GM12891 (cell line): ENCODE results near the gene KLF3.

ENCODE experiments used
- PAX5 ChIP-seq: IDR thresholded peaks from 2 replicates; pipeline ENCODE4 v1.6.1; 2011; ENCODE audit warnings: low read length, moderate library complexity, mild to moderate bottlenecking; ENCODE audit not compliant: insufficient read depth, severe bottlenecking
- POLR2A ChIP-seq: IDR thresholded peaks from 2 replicates; pipeline ENCODE4 v1.6.1; 2011; ENCODE audit warnings: low read depth, low read length, control low read depth
- POLR2AphosphoS5 ChIP-seq: IDR thresholded peaks from 2 replicates; pipeline ENCODE4 v1.6.1; 2011; ENCODE audit warnings: low read depth, low read length, control low read depth
- POU2F2 ChIP-seq: IDR thresholded peaks from 2 replicates; pipeline ENCODE4 v1.6.1; 2011; ENCODE audit warnings: low read depth, mild to moderate bottlenecking, control low read depth, low read length, moderate library complexity
- TAF1 ChIP-seq: IDR thresholded peaks from 2 replicates; pipeline ENCODE4 v1.6.1; 2011; ENCODE audit warnings: low read depth, low read length, control low read depth

GRCh38 chr4:38641811-38642210 is 22.2 kb upstream of the KLF3 start:
- TF ChIP-seq POLR2A (no peak), TAF1 (no peak), POLR2AphosphoS5 (no peak), POU2F2 (no peak), PAX5 (no peak)
